HG02973 (cell line): ENCODE data around the gene PPP1R7.

Source experiments
- ATAC-seq: cut with Tn5 transposase; IDR thresholded peaks from one replicate; pipeline ENCODE4 v1.9.1; 2021; ENCODE audit warnings: moderate library complexity; ENCODE audit not compliant: unreplicated experiment

PPP1R7 gene

GRCh38 chr2:241208058-241208457 lies 57.8 kb downstream of the PPP1R7 start:
- no peak for ATAC-seq

DNA sequence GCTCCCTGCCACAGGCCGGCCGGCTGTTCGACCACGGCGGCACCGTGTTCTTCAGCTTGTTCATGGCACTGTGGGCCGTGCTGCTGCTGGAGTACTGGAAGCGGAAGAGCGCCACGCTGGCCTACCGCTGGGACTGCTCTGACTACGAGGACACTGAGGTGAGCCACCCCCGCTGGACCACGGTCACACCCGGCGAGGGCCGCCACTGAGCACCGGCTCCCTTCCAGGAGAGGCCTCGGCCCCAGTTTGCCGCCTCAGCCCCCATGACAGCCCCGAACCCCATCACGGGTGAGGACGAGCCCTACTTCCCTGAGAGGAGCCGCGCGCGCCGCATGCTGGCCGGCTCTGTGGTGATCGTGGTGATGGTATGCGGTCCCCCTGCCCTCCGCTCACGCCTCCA lies 59.0 kb downstream of the PPP1R7 start:
- no peak for ATAC-seq

- no peak for ATAC-seq
These were observed 61.0 kb downstream of the PPP1R7 start for GRCh38 chr2:241211276-241211675.

- ATAC-seq, result no peak
These were observed 62.8 kb downstream of the PPP1R7 start for GRCh38 chr2:241213041-241213440.

- no peak for ATAC-seq
These were observed 63.3 kb downstream of the PPP1R7 start for GRCh38 chr2:241213567-241213966.

GRCh38 chr2:241214209-241214608 lies 63.9 kb downstream of the PPP1R7 start:
- ATAC-seq, result no peak

- ATAC-seq, result no peak
These were observed 64.5 kb downstream of the PPP1R7 start for GRCh38 chr2:241214766-241215165.

DNA sequence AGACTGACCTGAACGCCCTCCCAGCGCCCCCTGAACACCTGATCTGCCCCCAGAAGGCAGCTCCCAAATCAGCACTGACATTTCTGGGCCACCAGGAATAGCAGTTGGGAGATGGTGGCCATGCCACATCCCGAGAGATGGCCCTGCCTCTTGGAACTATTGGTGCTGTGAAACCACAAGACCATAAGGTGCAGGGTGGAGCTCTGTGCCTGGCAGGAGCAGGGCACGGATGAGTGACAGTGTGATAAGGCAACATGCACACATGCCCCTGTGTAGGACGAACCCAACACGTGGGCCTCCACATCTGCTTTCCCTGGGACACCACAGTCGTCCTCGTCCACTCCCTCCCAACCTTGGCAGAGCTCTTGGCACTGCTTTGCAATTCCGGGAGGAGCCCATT lies 65.2 kb downstream of the PPP1R7 start:
- no peak for ATAC-seq

GRCh38 chr2:241216211-241216761 lies 66.0 kb downstream of the PPP1R7 start:
- ATAC-seq, result no peak

- ATAC-seq, result no peak
These were observed 67.2 kb downstream of the PPP1R7 start for GRCh38 chr2:241217320-241218031.

DNA sequence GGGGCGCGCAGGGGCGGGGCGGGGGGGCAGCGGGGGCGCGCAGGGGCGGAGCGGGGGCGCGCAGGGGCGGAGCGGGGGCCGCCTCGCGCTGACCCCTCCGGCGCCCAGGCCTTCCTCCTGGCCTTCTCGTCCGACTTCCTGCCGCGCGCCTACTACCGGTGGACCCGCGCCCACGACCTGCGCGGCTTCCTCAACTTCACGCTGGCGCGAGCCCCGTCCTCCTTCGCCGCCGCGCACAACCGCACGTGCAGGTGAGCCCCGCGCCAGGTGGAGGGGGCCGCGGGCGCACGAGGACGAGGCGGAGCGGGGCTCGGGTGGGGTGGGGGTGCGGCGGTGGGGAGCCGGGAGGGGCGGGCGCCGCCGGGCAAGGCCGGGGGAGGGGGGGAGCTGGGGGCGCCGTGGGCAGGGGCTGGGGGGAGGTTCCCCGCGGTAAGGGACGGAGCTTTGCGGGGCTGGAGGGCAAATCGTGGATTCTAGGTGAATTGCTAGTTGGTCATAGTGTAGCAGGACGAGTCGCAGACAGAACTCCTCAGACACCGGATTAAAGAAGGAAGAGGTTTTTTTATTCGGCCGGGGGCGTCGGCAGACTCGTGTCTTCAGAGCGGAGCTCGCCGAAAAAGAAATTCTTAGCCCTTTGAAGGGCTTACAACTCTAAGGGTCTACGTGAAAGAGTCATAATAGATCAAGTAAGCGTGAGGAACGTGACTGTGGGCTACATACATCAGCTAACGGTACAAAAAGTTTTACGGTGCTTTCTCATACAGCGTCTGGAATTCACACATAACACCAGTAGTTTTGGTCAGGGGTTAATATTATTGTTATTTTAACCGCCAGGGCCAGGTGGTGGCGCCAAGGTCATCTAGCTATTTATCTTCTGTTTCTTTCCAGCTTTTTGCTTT lies 68.1 kb downstream of the PPP1R7 start:
- no peak for ATAC-seq

- ATAC-seq, result no peak
These were observed 68.7 kb downstream of the PPP1R7 start for GRCh38 chr2:241219030-241219382.

DNA sequence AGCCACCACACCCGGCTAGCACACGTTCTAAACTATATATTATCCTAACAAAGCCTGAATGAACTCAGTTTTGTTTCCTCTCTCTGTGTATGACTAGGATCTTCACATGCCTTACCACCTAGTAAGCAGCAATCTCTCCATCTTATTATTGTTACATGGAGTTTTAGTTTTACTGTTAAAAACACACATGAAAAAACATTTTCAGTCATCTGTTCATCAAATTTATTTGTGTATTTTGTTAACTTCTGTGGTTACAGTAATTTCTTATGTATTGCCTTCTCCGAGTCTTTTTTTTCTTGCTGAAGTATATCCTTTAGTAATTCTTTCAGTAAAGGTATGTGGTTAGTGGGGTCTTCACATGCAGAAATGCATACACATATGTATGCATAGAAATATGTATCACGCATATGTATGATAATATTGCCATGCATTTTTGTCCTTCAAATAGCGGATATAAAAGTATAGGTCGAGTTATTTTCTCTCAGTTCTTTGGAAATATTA lies 69.6 kb downstream of the PPP1R7 start:
- ATAC-seq, result no peak

GRCh38 chr2:241223211-241224017 lies 73.1 kb downstream of the PPP1R7 start:
- ATAC-seq, result no peak

DNA sequence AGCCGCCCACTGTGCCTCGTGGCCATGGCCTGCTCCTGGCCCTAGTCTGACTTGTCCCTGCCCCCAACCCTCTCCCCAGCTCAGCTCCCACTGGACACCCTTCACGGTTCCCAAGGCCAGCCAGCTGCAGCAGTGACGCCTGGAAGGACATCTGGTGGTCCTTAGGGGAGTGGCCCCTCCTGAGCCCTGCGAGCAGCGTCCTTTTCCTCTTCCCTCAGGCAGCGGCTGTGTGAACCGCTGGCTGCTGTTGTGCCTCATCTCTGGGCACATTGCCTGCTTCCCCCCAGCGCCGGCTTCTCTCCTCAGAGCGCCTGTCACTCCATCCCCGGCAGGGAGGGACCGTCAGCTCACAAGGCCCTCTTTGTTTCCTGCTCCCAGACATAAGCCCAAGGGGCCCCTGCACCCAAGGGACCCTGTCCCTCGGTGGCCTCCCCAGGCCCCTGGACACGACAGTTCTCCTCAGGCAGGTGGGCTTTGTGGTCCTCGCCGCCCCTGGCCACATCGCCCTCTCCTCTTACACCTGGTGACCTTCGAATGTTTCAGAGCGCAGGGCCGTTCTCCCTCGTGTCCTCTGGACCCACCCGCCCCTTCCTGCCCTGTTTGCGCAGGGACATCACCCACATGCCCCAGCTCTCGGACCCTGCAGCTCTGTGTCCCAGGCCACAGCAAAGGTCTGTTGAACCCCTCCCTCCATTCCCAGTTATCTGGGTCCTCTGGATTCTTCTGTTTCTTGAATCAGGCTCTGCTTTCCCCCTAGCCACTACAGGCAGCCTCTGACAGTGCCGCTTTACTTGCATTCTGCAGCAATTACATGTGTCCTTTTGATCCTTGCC lies 74.0 kb downstream of the PPP1R7 start:
- no peak for ATAC-seq

DNA sequence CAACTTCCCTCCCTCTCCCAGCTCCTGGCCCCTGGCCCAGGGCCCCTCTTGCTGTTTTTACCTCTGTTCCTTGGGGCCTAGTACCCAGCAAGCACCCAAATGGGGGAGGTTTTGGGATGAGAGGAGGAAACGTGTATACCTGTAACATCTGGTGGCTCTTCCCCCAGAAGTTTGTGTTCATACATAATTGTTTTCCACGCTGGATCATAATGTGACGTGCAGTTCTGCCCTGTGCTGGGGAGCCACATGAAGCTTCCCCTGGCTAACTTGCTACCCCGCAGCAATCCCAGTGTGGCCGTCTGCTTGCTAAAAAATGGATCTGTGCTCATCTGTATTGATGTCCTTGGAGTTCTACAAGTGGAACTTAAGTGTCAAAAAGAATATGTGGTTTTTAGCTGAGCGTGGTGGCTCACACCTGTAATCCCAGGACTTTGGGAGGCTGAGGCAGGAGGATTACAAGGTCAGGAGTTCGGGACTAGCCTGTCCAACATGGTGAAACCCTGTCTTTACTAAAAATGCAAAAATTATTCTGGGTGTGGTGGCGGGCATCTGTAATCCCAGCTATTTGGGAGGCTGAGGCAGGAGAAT lies 74.7 kb downstream of the PPP1R7 start:
- no peak for ATAC-seq

DNA sequence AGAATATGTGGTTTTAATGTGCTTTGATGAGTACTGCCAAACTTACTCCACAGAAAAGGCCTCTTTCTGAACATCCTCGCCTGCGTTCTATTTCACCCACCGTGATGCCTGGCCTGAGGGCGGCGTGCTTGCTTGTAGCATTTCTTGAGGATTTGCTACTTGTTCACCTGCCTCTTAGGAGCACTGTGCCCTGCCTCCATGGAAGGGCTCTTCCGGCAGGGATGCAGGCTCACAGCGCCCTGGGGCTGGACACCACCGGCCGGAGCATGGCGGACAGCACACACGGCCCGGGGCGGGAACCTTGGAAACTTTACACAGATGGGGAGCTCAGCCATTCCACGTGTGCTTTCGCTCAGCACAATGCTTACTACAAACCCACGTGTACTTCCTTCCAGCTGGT lies 75.3 kb downstream of the PPP1R7 start:
- ATAC-seq, result no peak

DNA sequence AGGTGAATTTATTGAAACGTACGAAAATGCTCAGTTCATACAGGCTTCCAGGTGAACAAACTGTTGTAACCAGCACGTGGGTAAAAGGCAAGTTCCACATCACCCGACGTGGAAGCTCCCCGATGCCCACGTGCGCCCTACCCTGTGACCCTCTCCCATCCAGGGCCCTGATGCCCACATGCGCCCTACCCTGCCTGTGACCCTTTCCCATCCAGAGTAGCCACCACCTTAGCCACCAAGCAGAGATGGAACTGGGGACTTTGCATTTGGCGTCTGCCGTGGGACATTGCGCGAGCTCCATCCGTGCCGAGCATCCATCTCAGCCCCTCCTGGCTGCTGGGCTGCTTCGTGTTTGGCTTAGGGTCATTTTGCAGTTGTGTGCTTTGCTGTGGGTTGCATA lies 75.7 kb downstream of the PPP1R7 start:
- no peak for ATAC-seq

DNA sequence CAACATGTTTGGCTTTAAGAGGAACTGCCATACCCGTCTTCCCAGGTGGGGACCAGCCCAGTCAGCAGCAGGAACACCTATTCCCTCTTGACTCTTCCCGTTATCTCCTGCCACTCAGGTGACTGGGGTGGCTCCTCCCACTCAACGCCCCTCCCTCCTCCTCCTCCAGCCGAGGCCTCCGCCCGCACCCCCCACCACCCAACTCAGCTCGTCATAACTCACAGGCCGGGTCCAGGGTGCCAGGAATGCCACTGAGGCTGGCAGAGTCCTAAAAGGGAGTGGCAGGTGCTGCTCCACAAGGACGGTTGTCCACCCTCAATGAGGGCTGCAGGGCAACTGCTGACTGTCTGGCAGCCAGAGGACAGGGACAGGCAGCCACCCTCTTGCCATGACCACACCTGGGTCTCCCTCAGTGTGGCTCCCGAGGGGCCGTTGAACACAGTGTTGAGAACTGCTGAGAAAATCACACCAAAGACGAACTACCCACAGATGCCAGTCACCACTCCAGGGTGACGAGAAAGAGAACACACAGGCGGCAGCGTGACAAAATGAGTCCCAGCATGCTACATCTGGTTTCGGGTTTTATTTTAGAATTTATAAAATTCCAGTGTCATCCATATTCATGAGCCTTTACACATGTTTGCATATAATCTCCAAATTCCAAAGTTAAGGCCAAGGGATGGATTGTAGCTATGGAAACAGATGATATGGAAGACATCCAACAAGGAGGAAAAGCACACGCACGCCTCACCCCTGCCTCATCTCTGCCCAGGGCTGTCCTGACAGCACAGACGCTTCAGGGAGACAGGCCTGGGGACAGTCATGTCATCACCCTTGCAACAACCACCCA lies 76.7 kb downstream of the PPP1R7 start:
- ATAC-seq, result no peak
